Stimulated activated effector memory CD8-positive, alpha-beta T cell treated with anti-CD3 and anti-CD28 coated beads, Interleukin-12 subunit alpha, Interleukin-12 subunit beta, amount 100 ng/mL, for 72 hours (primary cell): ENCODE measurements around the gene FADS1.

ENCODE experiments used
- ATAC-seq: fragments of 150-1000 bp; cut with Tn5 transposase; 2 replicates; pipeline ENCODE4 v1.10.0; 2021
- DNase-seq, 2 donors: peaks; one replicate each; pipeline ENCODE4 v3.0.0; 2021 to 2022; ENCODE audit warnings: low spot score in 2 of 2
- H3K27ac Mint-ChIP-seq: one replicate; pipeline ENCODE4 v1.8.0; 2022; ENCODE audit warnings: mild to moderate bottlenecking, mixed read lengths
- H3K36me3 Mint-ChIP-seq: one replicate; pipeline ENCODE4 v1.8.0; 2022; ENCODE audit warnings: mild to moderate bottlenecking, mixed read lengths
- H3K4me1 Mint-ChIP-seq: one replicate; pipeline ENCODE4 v1.8.0; 2022; ENCODE audit warnings: mixed read lengths
- H3K4me3 Mint-ChIP-seq: one replicate; pipeline ENCODE4 v1.8.0; 2022; ENCODE audit warnings: mild to moderate bottlenecking, mixed read lengths
- H3K9me3 Mint-ChIP-seq: one replicate; pipeline ENCODE4 v1.8.0; 2022; ENCODE audit warnings: mixed read lengths

FADS1 gene

DNA sequence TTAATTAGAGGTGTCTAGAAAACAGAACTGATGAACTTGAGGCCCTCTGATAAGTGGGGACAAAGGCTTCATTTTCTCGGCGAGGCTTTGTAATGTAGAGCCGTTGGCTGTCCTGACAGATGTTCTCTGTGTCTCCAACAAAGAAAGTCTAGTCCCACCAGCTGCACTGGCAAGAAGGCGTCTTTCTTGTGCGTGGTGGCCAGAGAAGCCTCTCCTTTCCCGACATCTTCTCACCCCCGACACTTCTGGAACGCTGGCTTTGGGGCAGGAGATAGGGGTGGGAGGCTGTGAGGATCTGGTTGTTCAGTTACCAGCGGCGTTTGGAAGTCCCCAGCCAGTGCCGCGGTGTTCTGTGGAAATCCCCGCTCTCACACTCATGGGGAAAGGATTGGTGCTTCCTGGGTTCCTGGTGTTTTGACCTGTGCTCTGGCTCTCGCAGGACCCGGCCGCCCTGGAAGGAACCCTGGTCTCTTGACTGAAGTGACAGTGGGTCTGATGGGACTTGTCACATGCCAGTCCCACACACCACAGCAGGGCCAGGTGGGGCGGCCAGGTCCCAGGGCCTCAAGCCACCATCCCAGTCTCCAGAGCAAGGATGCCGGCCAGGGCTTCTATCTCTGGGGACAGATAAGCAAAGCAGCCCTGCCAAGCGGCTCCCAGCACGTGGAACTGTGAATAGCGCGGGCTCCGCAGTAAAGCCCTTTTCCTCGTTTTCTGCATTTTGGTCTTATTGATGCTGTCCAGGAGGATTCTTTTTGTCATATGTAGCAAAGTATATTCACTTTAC, 34.5 kb upstream of the FADS1 start:
- DNase-seq: no peak
- H3K9me3 Mint-ChIP-seq: no peaks in the 10 kb centered on the region
- peaks cover 3% of the 10 kb centered on the region for H3K4me1 Mint-ChIP-seq
- H3K36me3 Mint-ChIP-seq: peaks cover 80% of the 10 kb centered on the region
- no peak overlapping the region for H3K27ac Mint-ChIP-seq
- H3K4me3 Mint-ChIP-seq: no peak overlapping the region
- ATAC-seq: no peak

DNA sequence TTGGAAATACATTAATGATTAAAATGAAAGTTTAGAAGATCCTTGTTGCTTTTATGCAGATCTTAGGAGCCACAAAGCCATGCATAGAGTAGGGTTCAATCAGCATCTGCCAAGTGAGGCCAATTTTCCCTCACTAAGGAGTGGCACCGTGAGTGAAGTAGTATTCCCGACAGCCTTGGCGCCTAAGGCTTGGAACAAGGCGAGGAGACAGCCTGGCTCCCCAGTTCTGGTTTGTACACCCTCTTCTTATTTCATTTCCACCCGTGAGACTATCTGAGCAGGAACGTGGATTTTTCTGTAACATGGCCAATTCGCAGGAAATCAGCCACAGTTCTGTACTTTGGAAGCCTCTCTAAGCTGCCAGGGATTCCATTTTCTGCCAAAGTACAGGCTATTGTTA, 33.9 kb upstream of the FADS1 start:
- Mint-ChIP-seq H3K4me3 (no peak overlapping the region), H3K36me3 (peaks cover 86% of the 10 kb centered on the region)

DNA sequence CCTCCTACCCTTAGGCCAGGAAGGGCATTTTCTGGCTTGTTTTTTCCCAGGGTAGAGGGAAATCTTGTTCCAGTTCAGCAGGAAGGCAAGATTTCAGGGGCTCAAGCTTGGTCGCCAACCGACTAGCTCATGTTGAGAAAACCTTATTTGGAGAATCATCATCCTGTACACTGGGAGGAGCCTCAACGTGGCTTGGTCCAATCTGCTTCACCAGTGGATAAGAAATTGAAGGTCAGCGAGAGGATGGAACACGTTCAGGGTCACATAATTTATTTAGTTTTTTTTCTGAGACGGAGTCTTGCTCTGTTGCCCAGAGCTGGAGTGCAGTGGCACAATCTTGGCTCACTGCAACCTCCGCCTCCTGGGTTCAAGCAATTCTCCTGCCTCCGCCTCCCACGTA, 31.8 kb upstream of the FADS1 start:
- no peak for ATAC-seq
- Mint-ChIP-seq H3K4me1 (peaks cover 5% of the 10 kb centered on the region), H3K36me3 (peaks cover 100% of the 10 kb centered on the region), H3K27ac (peak overlapping the region; percentile 34), H3K9me3 (no peaks in the 10 kb centered on the region), H3K4me3 (no peak overlapping the region)
- no peak for DNase-seq

More for the DNA sequence above, 33.9 kb upstream of the FADS1 start:
- Mint-ChIP-seq H3K27ac (no peak overlapping the region), H3K4me1 (peaks cover 5% of the 10 kb centered on the region), H3K9me3 (no peaks in the 10 kb centered on the region)
- ATAC-seq (no peak), DNase-seq (no peak)

DNA sequence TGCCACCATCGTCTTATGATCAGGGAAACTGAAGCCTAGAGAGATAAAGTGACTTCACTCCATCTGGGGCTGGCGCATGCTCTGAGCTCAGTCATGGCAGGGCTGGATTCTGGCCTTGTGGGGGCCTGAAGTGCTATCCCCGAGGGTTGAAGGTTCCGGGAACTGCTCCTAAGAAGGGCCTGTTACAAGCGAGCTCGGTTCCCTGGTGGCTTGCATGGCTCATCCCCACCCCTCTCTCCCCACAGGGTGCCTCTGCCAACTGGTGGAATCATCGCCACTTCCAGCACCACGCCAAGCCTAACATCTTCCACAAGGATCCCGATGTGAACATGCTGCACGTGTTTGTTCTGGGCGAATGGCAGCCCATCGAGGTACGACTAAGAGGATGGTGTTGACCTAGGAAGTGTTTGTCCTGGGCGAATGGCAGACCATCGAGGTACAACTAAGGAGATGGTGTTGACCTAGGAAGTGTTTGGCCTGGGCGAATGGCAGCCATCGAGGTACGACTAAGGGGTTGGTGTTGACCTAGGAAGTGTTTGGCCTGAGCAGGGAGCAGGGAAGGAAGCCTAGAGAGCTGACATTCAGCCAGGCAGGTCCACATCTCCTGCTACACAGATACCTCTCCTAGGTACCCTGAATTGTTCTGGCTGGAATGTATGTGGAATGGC, 31.2 kb upstream of the FADS1 start:
- H3K27ac Mint-ChIP-seq: peak overlapping the region; percentile 34
- peaks cover 100% of the 10 kb centered on the region for H3K36me3 Mint-ChIP-seq
- peaks cover 5% of the 10 kb centered on the region for H3K4me1 Mint-ChIP-seq
- H3K9me3 Mint-ChIP-seq: no peaks in the 10 kb centered on the region
- DNase-seq: no peak
- H3K4me3 Mint-ChIP-seq: no peak overlapping the region
- ATAC-seq: no peak

- DNase-seq (no peak), ATAC-seq (no peak)
- Mint-ChIP-seq H3K27ac (no peak overlapping the region), H3K36me3 (peaks cover 99% of the 10 kb centered on the region), H3K9me3 (no peaks in the 10 kb centered on the region), H3K4me1 (peaks cover 5% of the 10 kb centered on the region), H3K4me3 (no peak overlapping the region)
Observed at GRCh38 chr11:61846362-61847020, 29.7 kb upstream of the FADS1 start.

DNA sequence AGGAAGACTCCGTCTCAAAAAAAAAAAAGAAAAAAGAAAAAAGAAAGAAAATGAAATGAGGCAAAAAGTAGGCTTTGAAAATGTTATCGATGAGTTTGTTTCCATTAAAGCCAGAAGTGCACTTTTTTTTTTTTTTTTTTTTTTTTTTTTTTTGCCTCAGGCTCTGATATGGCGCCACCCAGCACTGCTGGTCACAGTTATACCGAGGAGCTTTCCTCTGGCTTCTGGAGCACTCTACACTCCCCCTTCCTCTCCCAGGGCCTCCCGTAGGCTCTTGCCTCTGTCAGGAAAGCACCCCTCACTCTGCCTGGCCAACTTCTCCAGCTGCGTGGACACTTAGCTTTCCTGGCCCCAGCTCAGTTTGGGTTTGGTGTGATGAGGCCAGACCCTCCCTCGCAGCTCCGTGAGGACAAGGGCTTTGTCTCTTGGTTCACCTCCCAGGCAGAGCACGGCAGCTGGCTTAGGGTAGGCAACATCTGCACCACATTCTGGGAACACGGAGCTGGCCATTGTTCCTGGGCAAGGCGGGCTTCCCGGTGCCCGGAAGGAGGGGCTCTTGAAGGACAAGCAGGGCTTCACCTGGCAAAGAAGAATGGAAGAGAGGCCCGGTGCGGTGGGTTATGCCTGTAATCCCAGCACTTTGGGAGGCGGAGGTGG, 28.2 kb upstream of the FADS1 start:
- Mint-ChIP-seq H3K36me3 (peaks cover 99% of the 10 kb centered on the region), H3K9me3 (no peaks in the 10 kb centered on the region), H3K4me3 (no peak overlapping the region), H3K4me1 (peaks cover 5% of the 10 kb centered on the region), H3K27ac (no peak overlapping the region)
- DNase-seq: no peak
- ATAC-seq: no peak

DNA sequence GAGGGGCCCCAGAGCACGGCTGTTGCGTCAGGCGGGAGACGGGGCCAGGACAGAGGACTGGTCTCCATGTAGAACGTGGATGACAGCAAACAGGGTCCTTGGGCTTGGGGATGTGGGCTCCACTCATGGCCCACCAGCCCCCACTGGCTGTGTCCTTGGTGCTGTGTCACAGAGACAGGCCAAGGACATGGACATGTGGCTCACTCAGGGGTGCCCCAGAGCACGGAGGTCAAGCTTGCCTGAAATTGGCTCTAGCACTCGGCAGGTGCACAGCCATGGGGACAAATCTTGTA, 25.7 kb upstream of the FADS1 start:
- peaks cover 20% of the 10 kb centered on the region for H3K4me1 Mint-ChIP-seq
- H3K9me3 Mint-ChIP-seq: no peaks in the 10 kb centered on the region
- no peak overlapping the region for H3K4me3 Mint-ChIP-seq
- no peak overlapping the region for H3K27ac Mint-ChIP-seq
- DNase-seq (no peak), ATAC-seq (no peak)
- H3K36me3 Mint-ChIP-seq: peaks cover 94% of the 10 kb centered on the region

DNA sequence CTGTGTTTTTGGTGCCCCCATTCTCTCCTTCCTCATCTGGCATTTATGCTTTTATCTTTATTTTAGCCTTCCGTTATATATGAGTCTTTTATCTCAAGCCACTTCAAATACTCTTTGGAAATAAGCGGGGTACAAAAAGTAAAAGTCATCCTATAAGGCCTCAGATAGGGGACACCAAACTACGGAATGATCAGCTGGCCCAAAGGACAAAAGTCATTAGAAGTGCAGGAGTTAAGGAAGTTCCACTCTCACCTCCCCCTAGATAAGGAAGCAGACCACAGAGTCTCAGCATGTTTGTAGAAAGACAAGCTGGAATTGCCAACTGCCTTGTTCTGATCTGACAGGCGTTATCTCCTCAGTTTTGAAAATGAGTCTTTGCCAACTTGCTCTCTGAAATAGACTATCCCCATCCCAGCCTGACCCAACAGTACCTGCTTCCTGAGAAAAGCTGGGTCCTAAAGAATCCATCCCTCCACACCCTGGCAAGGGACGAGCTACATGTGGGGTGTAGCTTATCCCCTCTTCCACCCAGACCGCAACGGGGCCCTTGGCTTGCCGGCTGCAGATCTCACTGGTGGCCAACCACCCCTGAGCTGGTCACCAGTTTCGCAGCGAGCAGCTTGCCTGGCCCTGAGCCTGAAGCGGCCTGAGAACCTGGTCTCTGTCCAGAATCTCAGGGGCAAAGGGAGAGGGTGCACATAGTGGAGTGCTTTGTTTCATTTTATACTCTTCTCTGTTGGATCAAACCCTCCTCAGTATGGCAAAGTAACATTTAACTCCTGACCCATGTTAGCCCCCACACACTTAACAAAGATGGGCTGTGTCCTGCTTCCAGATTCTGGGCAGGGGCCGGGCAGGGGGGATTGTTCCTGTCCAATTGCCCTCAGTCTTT, 25.1 kb upstream of the FADS1 start:
- peaks cover 88% of the 10 kb centered on the region for H3K36me3 Mint-ChIP-seq
- DNase-seq (no peak), ATAC-seq (no peak)
- no peak overlapping the region for H3K27ac Mint-ChIP-seq
- no peaks in the 10 kb centered on the region for H3K9me3 Mint-ChIP-seq
- no peak overlapping the region for H3K4me3 Mint-ChIP-seq
- peaks cover 20% of the 10 kb centered on the region for H3K4me1 Mint-ChIP-seq

DNA sequence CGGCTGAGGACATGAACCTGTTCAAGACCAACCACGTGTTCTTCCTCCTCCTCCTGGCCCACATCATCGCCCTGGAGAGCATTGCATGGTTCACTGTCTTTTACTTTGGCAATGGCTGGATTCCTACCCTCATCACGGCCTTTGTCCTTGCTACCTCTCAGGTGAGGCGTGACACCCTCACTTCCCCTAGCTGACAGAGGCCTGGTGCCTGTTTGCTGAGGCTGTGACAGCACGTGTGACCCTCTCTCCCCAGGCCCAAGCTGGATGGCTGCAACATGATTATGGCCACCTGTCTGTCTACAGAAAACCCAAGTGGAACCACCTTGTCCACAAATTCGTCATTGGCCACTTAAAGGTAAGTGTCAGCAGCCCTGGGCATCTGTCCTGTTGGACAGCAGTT, 23.6 kb upstream of the FADS1 start:
- Mint-ChIP-seq H3K36me3 (peaks cover 73% of the 10 kb centered on the region), H3K27ac (no peak overlapping the region), H3K4me1 (peaks cover 19% of the 10 kb centered on the region), H3K9me3 (no peaks in the 10 kb centered on the region), H3K4me3 (no peak overlapping the region)
- ATAC-seq (no peak), DNase-seq (no peak)

- no peak for ATAC-seq
- H3K36me3 Mint-ChIP-seq: peaks cover 72% of the 10 kb centered on the region
- peaks cover 25% of the 10 kb centered on the region for H3K4me1 Mint-ChIP-seq
- no peak overlapping the region for H3K4me3 Mint-ChIP-seq
- H3K9me3 Mint-ChIP-seq: no peaks in the 10 kb centered on the region
- no peak overlapping the region for H3K27ac Mint-ChIP-seq
- DNase-seq: no peak
Observed at GRCh38 chr11:61839742-61840141, 22.9 kb upstream of the FADS1 start.

- Mint-ChIP-seq H3K27ac (peak overlapping the region; percentile 86), H3K4me1 (peaks cover 34% of the 10 kb centered on the region), H3K4me3 (no peak overlapping the region), H3K36me3 (peaks cover 65% of the 10 kb centered on the region), H3K9me3 (no peaks in the 10 kb centered on the region)
- DNase-seq (no peak), ATAC-seq (no peak)
Observed at GRCh38 chr11:61838921-61839320, 22.1 kb upstream of the FADS1 start.

DNA sequence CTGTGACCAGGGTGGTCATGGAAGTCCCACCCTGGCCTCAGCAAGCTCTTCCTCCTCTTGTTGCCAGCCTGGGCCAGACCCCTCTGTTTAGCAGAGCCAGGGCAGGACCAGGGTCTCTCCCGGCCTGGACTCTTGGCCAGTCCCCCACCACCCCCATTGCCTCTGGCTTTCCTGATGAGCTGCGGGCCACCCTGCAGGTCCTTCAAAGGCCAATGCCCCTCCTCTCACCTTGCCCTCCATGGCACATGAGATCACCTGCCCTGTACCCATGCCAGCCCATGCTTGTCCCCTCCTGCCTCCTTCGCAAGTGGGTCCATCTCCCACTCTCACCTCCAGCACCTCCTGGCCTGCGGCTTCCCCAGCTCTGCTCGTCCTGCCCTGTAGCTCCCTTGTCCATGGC, 21.7 kb upstream of the FADS1 start:
- DNase-seq (no peak), ATAC-seq (no peak)
- H3K4me1 Mint-ChIP-seq: peaks cover 38% of the 10 kb centered on the region
- peak overlapping the region; percentile 86 for H3K27ac Mint-ChIP-seq
- peaks cover 61% of the 10 kb centered on the region for H3K36me3 Mint-ChIP-seq
- H3K4me3 Mint-ChIP-seq: no peak overlapping the region
- H3K9me3 Mint-ChIP-seq: no peaks in the 10 kb centered on the region

GRCh38 chr11:61837411-61838005, 20.7 kb upstream of the FADS1 start:
- Mint-ChIP-seq H3K36me3 (peaks cover 52% of the 10 kb centered on the region), H3K9me3 (no peaks in the 10 kb centered on the region), H3K4me1 (peaks cover 48% of the 10 kb centered on the region), H3K27ac (peak overlapping the region; percentile 45), H3K4me3 (no peak overlapping the region)
- DNase-seq (no peak), ATAC-seq (no peak)

DNA sequence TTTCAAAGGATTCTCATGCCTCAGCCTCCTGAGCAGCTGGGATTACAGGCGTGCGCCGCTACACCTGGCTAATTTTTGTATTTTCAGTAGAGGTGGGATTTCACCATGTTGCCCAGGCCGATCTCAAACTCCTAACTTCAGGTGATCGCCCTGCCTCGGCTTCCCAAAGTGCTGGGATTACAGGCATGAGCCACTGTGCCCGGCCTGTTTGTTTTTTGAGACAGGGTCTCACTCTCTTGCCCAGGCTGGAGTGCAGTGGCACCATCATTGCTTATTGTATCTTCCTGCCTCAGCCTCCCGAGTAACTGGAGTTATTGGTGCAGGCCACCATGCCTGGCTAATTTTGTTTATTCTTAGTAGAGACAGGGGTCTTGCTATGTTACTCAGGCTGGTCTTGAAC, 19.4 kb upstream of the FADS1 start:
- no peak for ATAC-seq
- DNase-seq: no peak
- peaks cover 61% of the 10 kb centered on the region for H3K4me1 Mint-ChIP-seq
- peak overlapping the region; percentile 96 for H3K27ac Mint-ChIP-seq
- peaks cover 39% of the 10 kb centered on the region for H3K36me3 Mint-ChIP-seq
- no peaks in the 10 kb centered on the region for H3K9me3 Mint-ChIP-seq
- H3K4me3 Mint-ChIP-seq: no peak overlapping the region
